ENCODE measurements around the gene KCNK1.

DNA sequence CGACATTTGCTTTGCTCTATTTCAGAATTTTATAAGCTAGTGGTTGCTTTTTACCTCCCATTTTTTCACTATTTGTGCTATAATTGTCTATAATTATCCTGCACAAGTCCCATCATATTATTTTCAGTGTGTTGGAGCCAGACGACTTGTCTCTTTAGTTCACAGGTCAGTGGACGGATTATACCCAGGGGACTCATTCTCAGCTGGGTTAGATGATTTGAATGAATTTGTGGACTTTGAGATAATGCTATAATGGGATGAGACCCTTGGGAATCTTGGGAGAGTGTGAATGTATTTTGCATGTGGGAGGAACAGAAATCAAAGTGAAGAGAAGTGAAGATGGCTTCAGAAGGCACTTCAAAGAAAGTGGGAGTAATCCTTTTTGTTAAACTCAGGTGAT, 31.5 kb upstream of the KCNK1 start:
- no peak for TF ChIP-seq POLR2A (IDR thresholded peaks at IDR 0.05)
- TF ChIP-seq, protein P1, sequence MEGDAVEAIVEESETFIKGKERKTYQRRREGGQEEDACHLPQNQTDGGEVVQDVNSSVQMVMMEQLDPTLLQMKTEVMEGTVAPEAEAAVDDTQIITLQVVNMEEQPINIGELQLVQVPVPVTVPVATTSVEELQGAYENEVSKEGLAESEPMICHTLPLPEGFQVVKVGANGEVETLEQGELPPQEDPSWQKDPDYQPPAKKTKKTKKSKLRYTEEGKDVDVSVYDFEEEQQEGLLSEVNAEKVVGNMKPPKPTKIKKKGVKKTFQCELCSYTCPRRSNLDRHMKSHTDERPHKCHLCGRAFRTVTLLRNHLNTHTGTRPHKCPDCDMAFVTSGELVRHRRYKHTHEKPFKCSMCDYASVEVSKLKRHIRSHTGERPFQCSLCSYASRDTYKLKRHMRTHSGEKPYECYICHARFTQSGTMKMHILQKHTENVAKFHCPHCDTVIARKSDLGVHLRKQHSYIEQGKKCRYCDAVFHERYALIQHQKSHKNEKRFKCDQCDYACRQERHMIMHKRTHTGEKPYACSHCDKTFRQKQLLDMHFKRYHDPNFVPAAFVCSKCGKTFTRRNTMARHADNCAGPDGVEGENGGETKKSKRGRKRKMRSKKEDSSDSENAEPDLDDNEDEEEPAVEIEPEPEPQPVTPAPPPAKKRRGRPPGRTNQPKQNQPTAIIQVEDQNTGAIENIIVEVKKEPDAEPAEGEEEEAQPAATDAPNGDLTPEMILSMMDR (IDR thresholded peaks at IDR 0.05) = no peak
